Measurements from ENCODE around the gene BTBD6.
A peak's percentile ranks its signal among the peaks of the same experiment; 100 is the strongest.

Gene BTBD6

GRCh38 chr14:105248368-105249181 lies at the start of gene BTBD6:
Gene BTBD6, plus strand, starts transcription at chr14:105248533. Its CDS starts 179 bp downstream, at chr14:105248712.
- DNase-seq (ENCODE audit: low spot score): peak; percentile 89

- DNase-seq (ENCODE audit: low spot score): no peak
These were observed 49.7 kb upstream of the BTBD6 start for GRCh38 chr14:105198588-105198987.

GRCh38 chr14:105199093-105199492 lies 49.2 kb upstream of the BTBD6 start:
- peak; percentile 24 for DNase-seq (ENCODE audit: low spot score)

GRCh38 chr14:105200074-105200473 lies 48.3 kb upstream of the BTBD6 start:
- no peak for DNase-seq (ENCODE audit: low spot score)

GRCh38 chr14:105200641-105201040 lies 47.7 kb upstream of the BTBD6 start:
- no peak for DNase-seq (ENCODE audit: low spot score)

GRCh38 chr14:105201156-105201924 lies 47.0 kb upstream of the BTBD6 start:
- DNase-seq (ENCODE audit: low spot score): no peak

- no peak for DNase-seq (ENCODE audit: low spot score)
These were observed 46.3 kb upstream of the BTBD6 start for GRCh38 chr14:105201925-105202513.

- DNase-seq (ENCODE audit: low spot score): peak; percentile 48
These were observed 45.2 kb upstream of the BTBD6 start for GRCh38 chr14:105203057-105203531.

- DNase-seq (ENCODE audit: low spot score): no peak
These were observed 44.6 kb upstream of the BTBD6 start for GRCh38 chr14:105203701-105204100.

- DNase-seq (ENCODE audit: low spot score): no peak
These were observed 44.0 kb upstream of the BTBD6 start for GRCh38 chr14:105204206-105204930.

GRCh38 chr14:105204931-105205672 lies 43.2 kb upstream of the BTBD6 start:
- DNase-seq (ENCODE audit: low spot score): no peak

- DNase-seq (ENCODE audit: low spot score): no peak
These were observed 42.6 kb upstream of the BTBD6 start for GRCh38 chr14:105205673-105206208.

GRCh38 chr14:105206873-105207272 lies 41.5 kb upstream of the BTBD6 start:
- DNase-seq (ENCODE audit: low spot score): no peak

- DNase-seq (ENCODE audit: low spot score): no peak
These were observed 40.9 kb upstream of the BTBD6 start for GRCh38 chr14:105207460-105207901.

GRCh38 chr14:105207996-105208737 lies 40.2 kb upstream of the BTBD6 start:
- no peak for DNase-seq (ENCODE audit: low spot score)

- DNase-seq (ENCODE audit: low spot score): no peak
These were observed 39.6 kb upstream of the BTBD6 start for GRCh38 chr14:105208738-105209075.

- no peak for DNase-seq (ENCODE audit: low spot score)
These were observed 39.2 kb upstream of the BTBD6 start for GRCh38 chr14:105209091-105209490.

GRCh38 chr14:105209646-105210045 lies 38.7 kb upstream of the BTBD6 start:
- DNase-seq (ENCODE audit: low spot score): no peak

- no peak for DNase-seq (ENCODE audit: low spot score)
These were observed 37.9 kb upstream of the BTBD6 start for GRCh38 chr14:105210266-105211025.
